NCI-H748 treated with DMSO at 0.1 percent for 48 hours (cell line): Measurements from ENCODE around the gene IRX3.
"Not testable (repeated sequence)": the region's sequence is repeated elsewhere in the genome, so short reads cannot be mapped to it uniquely, and the experiment has no call there.

Source experiments
- DNase-seq: peaks from one replicate; lab custom pipeline; 2025; lab: John Stamatoyannopoulos, UW

IRX3 gene

DNA sequence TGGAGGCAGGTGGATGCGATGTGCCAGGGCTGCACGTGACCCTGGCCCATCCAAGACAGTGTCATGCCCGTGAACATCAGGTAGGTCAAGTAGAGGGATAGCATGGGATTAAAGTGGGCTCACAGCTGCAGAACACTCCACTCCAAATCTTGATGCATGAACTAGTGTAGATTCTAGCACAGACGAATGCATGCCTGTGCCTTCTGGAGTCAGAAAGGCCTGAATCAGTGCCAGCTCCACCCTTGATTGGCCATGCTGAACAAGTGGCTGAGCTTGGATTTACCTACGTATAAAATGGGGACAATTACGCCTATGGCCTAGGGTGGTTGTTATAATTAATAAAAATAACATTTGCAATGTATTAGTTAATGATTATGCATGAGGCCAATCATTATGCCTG is 10.6 kb downstream of the IRX3 start:
- DNase-seq = no peak

DNA sequence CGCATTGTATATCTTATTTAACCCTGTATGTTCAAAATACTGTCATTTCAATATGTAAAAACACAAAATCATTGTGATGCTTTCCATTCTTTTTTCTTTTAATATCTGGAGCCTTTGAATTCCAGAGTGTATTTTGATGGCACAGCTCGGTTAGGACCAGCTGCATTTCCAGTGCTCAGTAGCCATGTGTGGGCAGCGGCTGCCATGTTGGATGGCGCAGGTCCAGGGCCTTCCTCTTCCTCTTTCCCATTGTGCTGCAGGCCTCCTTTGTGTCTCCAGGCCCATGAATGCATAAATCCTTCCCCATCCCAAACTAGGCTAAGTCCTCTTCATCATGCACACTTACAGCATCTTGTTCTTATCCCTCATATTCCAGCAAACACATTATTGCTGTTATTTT is 13.0 kb downstream of the IRX3 start:
- DNase-seq = no peak

DNA sequence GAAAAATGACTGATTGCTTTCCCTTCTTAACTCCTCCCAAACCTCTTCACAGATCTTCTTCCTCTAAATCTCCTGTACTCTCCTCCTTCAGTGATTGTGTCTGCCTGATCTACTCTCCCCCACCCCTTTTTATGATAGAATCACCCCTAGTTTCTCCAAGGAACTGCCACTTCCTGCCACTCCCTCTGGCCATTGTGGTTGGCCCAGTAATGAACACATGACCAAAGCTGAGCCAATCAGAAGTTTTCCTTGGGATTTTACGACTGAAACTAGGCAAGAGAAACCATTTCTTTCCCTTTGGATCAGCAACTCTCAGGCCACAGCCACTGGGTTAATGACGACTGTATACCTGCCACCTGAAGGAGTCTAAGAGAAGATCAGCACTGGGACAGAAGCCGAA is 15.9 kb downstream of the IRX3 start:
- DNase-seq = no peak

- no peak for DNase-seq
Measured at GRCh38 chr16:54269461-54269860, 17.1 kb downstream of the IRX3 start.

DNA sequence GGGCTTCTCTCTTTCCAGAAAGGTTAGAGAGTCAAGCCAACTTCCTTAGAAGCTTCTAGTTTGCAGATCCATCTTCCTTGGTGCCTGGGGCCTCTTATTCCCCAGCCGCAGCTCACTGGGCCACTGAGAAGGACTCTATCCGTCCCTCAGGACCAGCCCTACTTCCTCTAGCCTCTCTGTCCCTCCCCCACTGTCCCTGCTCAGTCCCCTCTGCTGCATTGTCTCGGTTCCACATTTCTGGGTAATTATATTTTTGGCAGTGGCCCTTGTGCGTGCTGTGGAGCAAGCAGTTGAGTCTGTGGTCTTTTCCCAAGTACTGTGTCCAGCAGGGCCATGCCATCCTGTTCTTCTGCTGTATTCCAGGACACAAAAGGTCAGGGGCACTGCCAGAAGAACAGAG is 17.8 kb downstream of the IRX3 start:
- DNase-seq = no peak

DNA sequence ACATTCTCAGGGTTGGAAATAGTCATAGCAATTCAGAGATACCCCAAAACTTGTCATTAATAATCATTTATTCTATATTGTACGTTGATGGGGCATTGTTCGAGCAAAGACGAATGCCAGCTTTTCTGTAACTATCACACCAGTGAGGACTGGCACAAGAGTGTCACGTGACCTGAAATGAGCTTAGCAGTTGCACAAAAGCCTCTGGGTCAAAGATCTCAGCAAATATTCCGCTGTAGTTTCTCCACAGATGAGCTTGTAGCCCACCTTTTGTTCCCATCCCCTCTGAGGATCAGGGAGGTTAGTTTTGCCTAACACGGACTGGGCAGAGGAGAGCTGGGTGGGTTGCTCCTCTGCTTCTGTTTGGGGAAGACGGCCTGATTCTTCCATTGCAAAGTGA is 18.2 kb downstream of the IRX3 start:
- DNase-seq = no peak

DNA sequence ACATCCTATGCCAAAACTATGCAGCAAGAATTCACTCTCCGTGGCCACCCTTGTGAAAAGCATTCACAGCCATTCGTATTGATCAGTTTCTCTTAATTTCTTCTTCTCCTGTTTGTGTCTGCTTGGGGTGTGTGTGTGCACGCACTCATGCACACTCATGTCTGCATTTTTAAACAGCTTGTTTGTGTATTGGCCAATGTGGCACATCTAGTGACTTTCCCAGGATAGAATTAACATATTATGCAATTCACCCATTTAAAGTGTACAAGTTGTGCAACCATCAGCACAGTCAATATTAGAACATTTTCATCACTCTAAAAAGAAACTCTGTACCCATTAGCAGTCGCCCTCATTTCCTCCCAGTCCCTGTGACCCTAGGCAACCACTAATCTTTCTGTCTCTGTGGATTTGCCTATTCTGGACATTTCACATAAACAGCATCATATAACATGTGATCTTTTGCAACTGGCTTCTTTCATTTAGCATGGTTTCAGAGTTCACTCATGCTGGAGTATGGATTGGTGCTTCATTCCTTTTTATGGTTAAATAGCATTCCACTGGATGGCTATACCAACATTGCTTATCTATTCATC is 20.1 kb downstream of the IRX3 start:
- DNase-seq = no peak

- DNase-seq = no peak
Measured at GRCh38 chr16:54265575-54266107, 20.9 kb downstream of the IRX3 start.

DNA sequence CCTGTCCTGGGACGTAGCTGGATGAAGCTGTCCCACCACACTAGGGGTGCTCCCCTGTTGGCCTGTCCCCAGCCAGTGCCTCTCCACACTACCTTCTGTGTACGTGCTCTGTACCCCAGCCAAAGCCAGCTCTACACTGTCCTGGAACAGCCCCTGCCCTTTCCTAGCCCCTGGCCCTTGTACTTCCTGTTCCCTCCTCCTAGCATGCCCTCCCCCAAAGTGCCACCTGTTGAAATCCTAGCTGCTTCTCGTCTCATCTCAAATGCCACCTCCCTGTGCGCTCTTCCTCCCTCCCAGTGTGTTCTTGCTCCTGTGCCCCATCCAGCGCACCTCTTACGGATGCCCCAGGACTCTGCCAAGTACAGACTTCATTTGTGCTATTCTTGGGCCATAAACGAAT is 33.5 kb downstream of the IRX3 start:
- DNase-seq = no peak

DNA sequence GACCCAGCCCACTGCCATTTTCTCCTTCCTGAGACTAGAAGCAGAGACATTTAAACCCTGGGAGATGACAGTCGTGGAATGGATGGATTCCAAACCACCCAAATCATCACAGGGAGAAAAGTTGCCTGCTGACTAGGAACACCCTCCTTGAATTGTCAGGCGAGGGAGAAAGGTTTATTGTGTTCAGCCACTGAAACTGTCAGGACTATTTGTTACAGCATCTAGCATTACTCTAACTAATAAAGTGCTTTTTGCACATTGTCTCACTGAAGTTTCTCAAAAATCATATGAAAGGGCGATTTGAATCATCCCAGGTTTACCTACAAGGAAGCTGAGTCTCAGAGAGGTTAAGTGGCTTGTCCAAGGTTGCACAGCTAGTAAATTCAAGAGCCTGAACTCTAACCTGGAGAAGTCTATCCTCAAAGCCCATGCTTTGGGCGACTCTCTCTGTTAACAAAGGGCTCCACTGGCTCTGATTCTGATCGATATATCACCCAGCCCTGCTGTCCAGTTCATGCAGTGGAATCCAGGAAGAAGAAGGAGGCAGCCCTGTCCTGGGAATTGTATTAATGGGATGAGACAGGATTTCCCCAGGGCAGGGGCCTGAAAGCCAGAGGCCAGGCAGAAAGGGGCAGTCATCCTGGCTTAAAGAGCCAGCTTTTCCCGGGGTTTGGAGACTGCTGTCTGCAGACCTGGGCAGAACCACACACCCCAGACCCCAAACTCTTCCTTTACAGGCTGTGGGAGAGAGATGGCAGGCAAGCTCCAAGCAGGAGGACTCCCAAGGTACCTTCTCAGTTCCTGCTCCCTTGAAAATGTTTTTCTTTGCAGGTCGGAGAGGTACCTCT is 37.5 kb downstream of the IRX3 start:
- no peak for DNase-seq

DNA sequence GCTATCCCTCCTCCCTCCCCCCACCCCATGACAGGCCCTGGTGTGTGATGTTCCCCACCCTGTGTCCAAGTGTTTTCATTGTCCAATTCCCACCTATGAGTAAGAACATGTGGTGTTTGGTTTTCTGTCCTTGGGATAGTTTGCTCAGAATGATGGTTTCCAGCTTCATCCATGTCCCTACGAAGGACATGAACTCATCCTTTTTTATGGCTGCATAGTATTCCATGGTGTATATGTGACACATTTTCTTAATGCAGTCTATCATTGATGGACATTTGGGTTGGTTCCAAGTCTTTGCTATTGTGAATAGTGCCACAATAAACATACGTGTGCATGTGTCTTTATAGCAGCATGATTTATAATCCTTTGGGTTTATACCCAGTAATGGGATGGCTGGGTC is 38.9 kb downstream of the IRX3 start:
- DNase-seq = not testable (repeated sequence)

DNA sequence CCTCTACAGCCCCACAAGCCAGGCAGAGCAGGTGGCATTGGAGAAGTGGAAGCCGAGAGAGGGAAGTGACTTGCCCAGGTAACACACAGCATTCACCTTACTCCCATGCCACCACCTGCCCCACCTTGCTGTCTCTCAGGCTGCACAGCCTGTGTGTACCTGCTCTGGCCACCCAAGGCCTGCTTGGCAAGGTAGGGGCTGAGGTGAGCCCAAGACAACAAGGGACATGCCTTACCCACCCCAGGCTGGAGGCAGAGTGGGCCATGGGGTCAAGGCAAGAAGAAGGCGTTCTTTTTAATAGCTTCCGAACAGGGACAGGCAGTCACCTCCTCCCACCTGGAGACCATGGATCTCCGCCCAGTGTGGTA is 40.1 kb downstream of the IRX3 start:
- DNase-seq = no peak

GRCh38 chr16:54245788-54246453 is 40.7 kb downstream of the IRX3 start:
- DNase-seq = no peak

- DNase-seq = no peak
Measured at GRCh38 chr16:54244061-54244886, 42.3 kb downstream of the IRX3 start.

GRCh38 chr16:54243202-54243601 is 43.4 kb downstream of the IRX3 start:
- no peak for DNase-seq

DNA sequence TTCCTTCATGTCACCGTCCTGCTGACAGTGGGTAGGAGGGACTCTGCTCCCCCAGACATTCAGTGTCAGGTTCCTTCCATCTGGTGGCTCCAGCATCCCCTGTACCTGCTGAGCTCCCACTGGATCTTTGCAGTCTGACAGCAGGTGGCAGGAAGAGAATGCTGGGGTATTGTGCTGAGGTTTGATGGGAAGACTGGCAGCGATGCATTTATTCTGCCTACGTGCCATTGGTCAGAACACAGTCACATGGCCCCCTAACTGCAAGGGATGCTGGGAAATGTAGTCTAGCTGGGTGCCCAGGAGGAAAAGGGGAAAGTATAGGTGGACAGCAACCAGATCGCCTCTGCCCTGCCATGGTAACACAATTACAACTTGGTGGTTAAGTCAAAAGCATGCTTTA is 44.4 kb downstream of the IRX3 start:
- DNase-seq = no peak

DNA sequence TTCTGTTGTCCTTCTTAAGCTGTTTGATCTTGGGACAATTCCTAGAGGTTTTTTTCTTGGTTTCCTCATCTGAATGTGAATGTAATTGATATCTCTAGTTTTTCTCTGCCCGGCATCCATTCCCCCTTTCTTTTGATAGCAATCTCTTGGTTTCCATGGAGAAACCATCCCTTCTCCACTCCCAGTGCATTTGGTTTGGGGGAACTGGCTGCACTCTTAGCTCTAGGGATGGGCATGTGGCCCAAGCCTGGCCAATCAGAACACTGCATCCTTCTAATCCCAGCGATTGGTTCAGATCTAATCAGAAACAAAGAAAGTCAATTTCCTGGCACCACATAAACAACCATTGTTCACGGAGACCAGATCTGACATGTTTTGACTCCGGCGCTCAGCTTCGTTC is 45.1 kb downstream of the IRX3 start:
- DNase-seq = no peak

DNA sequence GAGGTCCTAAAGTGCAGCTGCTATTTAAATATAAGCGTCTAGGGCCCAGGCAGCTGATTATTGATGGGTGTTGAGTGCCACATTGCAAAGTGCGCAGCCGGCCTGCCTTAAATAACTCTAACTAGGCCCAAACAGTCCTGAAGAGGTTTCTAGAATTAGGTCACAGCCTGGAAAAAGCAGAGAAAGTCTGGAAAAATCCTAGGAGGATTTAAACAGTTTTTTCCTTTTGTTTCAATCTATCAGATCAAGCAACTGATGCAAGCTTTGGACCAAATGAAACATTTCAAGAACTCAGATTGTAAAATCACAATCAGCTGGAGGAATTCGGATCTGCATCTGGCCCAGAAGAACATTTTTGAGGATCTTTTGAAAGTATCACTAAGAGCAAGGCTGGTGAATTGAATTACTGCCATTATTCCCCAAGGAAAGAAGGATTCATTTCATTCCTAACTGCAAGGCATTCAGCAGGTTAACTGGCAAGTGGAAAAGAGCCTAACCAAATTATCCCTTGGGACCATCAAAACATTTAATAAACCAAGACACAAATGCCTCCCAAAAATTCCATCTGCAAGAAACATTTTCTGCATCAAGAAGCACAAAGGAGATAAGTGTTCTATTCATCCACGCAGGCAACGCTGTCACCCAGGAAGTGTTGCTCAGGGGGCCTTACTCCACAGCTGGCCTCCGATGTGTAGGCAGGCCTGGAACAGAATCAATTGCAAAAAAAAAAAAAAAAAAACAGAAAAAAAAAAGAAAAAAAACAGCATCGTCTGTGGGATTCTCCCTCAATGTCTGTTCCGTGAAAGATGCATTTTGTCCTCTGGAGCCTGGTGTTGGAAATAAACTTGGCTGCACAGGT is 46.1 kb downstream of the IRX3 start:
- no peak for DNase-seq

- no peak for DNase-seq
Measured at GRCh38 chr16:54239456-54239855, 47.1 kb downstream of the IRX3 start.

DNA sequence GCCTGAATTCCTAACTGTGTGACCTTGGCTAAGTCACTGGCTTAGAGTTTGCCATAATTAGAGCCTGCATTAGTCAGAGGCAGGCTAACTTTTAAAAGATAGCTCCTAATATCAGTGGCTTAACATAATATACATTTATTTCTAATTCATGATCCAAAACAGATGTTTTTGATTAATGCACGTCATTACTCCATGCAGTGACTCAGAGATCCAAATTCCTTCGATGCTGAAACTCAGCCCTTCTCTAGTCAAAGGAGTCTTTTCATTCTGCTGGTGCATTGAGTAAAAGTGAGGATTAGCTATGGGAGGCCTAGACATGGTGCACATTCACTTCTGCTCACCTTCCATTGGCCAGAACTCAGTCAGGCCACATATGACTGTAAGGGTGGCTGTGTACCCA is 49.8 kb downstream of the IRX3 start:
- no peak for DNase-seq

- DNase-seq = no peak
Measured at GRCh38 chr16:54233615-54234014, 53.0 kb downstream of the IRX3 start.
